ENCODE data around the gene CTNND1.

DNA sequence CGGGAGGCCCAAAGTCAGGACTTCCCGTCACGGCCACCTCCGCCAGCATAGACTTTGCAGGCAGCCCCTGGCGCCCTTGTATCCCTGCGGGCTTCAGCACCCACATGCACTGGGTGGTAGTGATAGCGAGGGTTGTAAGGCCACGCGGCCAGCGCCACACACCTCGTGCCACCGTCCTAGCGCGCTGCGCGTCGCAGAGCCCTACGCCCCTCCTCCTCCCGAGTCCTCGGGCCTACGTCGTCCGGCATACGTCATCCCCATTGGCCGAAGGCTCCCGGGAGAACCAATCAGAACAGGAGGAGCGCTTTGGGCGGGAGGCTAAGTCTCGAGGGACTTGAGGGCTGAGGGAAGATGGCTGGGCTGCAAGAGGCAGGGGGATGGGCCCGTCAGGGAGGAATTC, 8.6 kb upstream of the CTNND1 start:
- no peak for TF ChIP-seq POLR2A (IDR thresholded peaks at IDR 0.05)
- TF ChIP-seq, protein P1, sequence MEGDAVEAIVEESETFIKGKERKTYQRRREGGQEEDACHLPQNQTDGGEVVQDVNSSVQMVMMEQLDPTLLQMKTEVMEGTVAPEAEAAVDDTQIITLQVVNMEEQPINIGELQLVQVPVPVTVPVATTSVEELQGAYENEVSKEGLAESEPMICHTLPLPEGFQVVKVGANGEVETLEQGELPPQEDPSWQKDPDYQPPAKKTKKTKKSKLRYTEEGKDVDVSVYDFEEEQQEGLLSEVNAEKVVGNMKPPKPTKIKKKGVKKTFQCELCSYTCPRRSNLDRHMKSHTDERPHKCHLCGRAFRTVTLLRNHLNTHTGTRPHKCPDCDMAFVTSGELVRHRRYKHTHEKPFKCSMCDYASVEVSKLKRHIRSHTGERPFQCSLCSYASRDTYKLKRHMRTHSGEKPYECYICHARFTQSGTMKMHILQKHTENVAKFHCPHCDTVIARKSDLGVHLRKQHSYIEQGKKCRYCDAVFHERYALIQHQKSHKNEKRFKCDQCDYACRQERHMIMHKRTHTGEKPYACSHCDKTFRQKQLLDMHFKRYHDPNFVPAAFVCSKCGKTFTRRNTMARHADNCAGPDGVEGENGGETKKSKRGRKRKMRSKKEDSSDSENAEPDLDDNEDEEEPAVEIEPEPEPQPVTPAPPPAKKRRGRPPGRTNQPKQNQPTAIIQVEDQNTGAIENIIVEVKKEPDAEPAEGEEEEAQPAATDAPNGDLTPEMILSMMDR (IDR thresholded peaks at IDR 0.05) = no peak

Measured in transverse colon (tissue), 3 donors.